Skeletal muscle satellite cell (primary cell): ENCODE results near the gene CCL2.
"Not testable (repeated sequence)": the region's sequence is repeated elsewhere in the genome, so short reads cannot be mapped to it uniquely, and the experiment has no call there.

ENCODE experiments used
- H3K27me3 ChIP-seq: 2 replicates; pipeline ENCODE4 v1.7.0; 2013; ENCODE audit warnings: low read length; ENCODE audit not compliant: control insufficient read depth, insufficient read depth
- H3K36me3 ChIP-seq: 2 replicates; pipeline ENCODE4 v1.7.0; 2013; ENCODE audit warnings: mild to moderate bottlenecking, control low read depth, low read length; ENCODE audit not compliant: insufficient read depth
- H3K4me1 ChIP-seq: 2 replicates; pipeline ENCODE4 v1.7.0; 2013; ENCODE audit warnings: low read length; ENCODE audit not compliant: control insufficient read depth, insufficient read depth
- H3K4me2 ChIP-seq: 2 replicates; pipeline ENCODE4 v1.7.0; 2013; ENCODE audit warnings: mild to moderate bottlenecking, low read length
- H3K4me3 ChIP-seq: 2 replicates; pipeline ENCODE4 v1.7.0; 2013; ENCODE audit warnings: low read length
- H3K9ac ChIP-seq: 2 replicates; pipeline ENCODE4 v1.7.0; 2013; ENCODE audit warnings: mild to moderate bottlenecking, low read depth, low read length, moderate library complexity
- H3K9me3 ChIP-seq: replicated peaks from 2 replicates; pipeline ENCODE4 v1.7.0; 2013; ENCODE audit warnings: mild to moderate bottlenecking, control low read depth, low read length

Gene CCL2

GRCh38 chr17:34226011-34226743 lies 28.9 kb upstream of the CCL2 start:
- H3K9ac ChIP-seq: no peak overlapping the region
- no peaks in the 10 kb centered on the region for H3K4me1 ChIP-seq
- peaks cover 2% of the 10 kb centered on the region for H3K9me3 ChIP-seq
- no peaks in the 10 kb centered on the region for H3K27me3 ChIP-seq
- no peaks in the 10 kb centered on the region for H3K36me3 ChIP-seq
- no peak overlapping the region for H3K4me2 ChIP-seq
- H3K4me3 ChIP-seq: no peak overlapping the region

GRCh38 chr17:34226744-34227034 lies 28.4 kb upstream of the CCL2 start:
- Histone ChIP-seq H3K9ac (no peak overlapping the region), H3K4me3 (no peak overlapping the region), H3K4me1 (no peaks in the 10 kb centered on the region), H3K27me3 (no peaks in the 10 kb centered on the region), H3K4me2 (no peak overlapping the region), H3K9me3 (peaks cover 2% of the 10 kb centered on the region), H3K36me3 (no peaks in the 10 kb centered on the region)

- not testable (repeated sequence) for H3K36me3 ChIP-seq, H3K4me2 ChIP-seq, H3K9ac ChIP-seq, H3K27me3 ChIP-seq, H3K4me3 ChIP-seq, H3K4me1 ChIP-seq, H3K9me3 ChIP-seq
Observed at GRCh38 chr17:34227293-34227692, 27.8 kb upstream of the CCL2 start.

GRCh38 chr17:34227707-34228106 lies 27.4 kb upstream of the CCL2 start:
- Histone ChIP-seq H3K9ac (no peak overlapping the region), H3K9me3 (peaks cover 2% of the 10 kb centered on the region)

GRCh38 chr17:34228781-34229180 lies 26.3 kb upstream of the CCL2 start:
- no peaks in the 10 kb centered on the region for H3K27me3 ChIP-seq
- no peaks in the 10 kb centered on the region for H3K36me3 ChIP-seq
- no peak overlapping the region for H3K4me3 ChIP-seq
- H3K4me1 ChIP-seq: no peaks in the 10 kb centered on the region
- H3K9ac ChIP-seq: no peak overlapping the region
- H3K9me3 ChIP-seq: peaks cover 2% of the 10 kb centered on the region
- H3K4me2 ChIP-seq: no peak overlapping the region

More at GRCh38 chr17:34227707-34228106, 27.4 kb upstream of the CCL2 start:
- Histone ChIP-seq H3K4me1 (no peaks in the 10 kb centered on the region), H3K4me3 (no peak overlapping the region), H3K27me3 (no peaks in the 10 kb centered on the region), H3K4me2 (no peak overlapping the region), H3K36me3 (no peaks in the 10 kb centered on the region)

- Histone ChIP-seq H3K4me2 (no peak overlapping the region), H3K27me3 (no peaks in the 10 kb centered on the region), H3K9me3 (peaks cover 2% of the 10 kb centered on the region), H3K9ac (no peak overlapping the region), H3K36me3 (no peaks in the 10 kb centered on the region), H3K4me1 (no peaks in the 10 kb centered on the region), H3K4me3 (no peak overlapping the region)
Observed at GRCh38 chr17:34230342-34230741, 24.7 kb upstream of the CCL2 start.

GRCh38 chr17:34234616-34235015 lies 20.5 kb upstream of the CCL2 start:
- Histone ChIP-seq H3K9ac (no peak overlapping the region), H3K4me1 (no peaks in the 10 kb centered on the region), H3K36me3 (no peaks in the 10 kb centered on the region), H3K4me3 (no peak overlapping the region), H3K4me2 (no peak overlapping the region), H3K9me3 (no peaks in the 10 kb centered on the region), H3K27me3 (no peaks in the 10 kb centered on the region)

- Histone ChIP-seq H3K36me3 (no peaks in the 10 kb centered on the region), H3K27me3 (no peaks in the 10 kb centered on the region), H3K9ac (no peak overlapping the region), H3K4me2 (no peak overlapping the region), H3K9me3 (no peaks in the 10 kb centered on the region), H3K4me3 (no peak overlapping the region), H3K4me1 (no peaks in the 10 kb centered on the region)
Observed at GRCh38 chr17:34235389-34236028, 19.6 kb upstream of the CCL2 start.

GRCh38 chr17:34236281-34236892 lies 18.7 kb upstream of the CCL2 start:
- Histone ChIP-seq H3K36me3 (no peaks in the 10 kb centered on the region), H3K9me3 (no peaks in the 10 kb centered on the region), H3K4me2 (no peak overlapping the region), H3K9ac (no peak overlapping the region), H3K4me3 (no peak overlapping the region), H3K4me1 (no peaks in the 10 kb centered on the region), H3K27me3 (no peaks in the 10 kb centered on the region)

GRCh38 chr17:34237458-34237857 lies 17.6 kb upstream of the CCL2 start:
- Histone ChIP-seq H3K36me3 (no peaks in the 10 kb centered on the region), H3K9ac (no peak overlapping the region), H3K4me2 (no peak overlapping the region), H3K4me3 (no peak overlapping the region), H3K4me1 (no peaks in the 10 kb centered on the region), H3K9me3 (no peaks in the 10 kb centered on the region), H3K27me3 (no peaks in the 10 kb centered on the region)

- Histone ChIP-seq H3K9ac (no peak overlapping the region), H3K4me3 (no peak overlapping the region), H3K9me3 (no peaks in the 10 kb centered on the region), H3K27me3 (no peaks in the 10 kb centered on the region), H3K4me1 (no peaks in the 10 kb centered on the region), H3K4me2 (no peak overlapping the region), H3K36me3 (no peaks in the 10 kb centered on the region)
Observed at GRCh38 chr17:34241062-34241461, 14.0 kb upstream of the CCL2 start.
